H9 (cell line): ENCODE results near the gene CLRN1. TPM values are rescaled to one million over a fixed set of nuclear protein-coding genes. Genes with fewer than 3 reads are reported as not detected.

Source experiments
- DNase-seq: peaks from one replicate; pipeline ENCODE4 v3.0.0-alpha.2; 2017
- H2AFZ ChIP-seq: one replicate; pipeline ENCODE4 v1.6.1; 2013; ENCODE audit warnings: mild to moderate bottlenecking, low read length, control low read depth, moderate library complexity
- H2AK5ac ChIP-seq: 2 replicates; pipeline ENCODE4 v1.6.1; 2013; ENCODE audit warnings: low read length, control low read depth, mixed read lengths; ENCODE audit not compliant: insufficient read length
- H2BK120ac ChIP-seq: one replicate; pipeline ENCODE4 v1.6.1; 2013; ENCODE audit warnings: low read depth, mild to moderate bottlenecking, low read length, control low read depth, inconsistent platforms; ENCODE audit not compliant: poor library complexity, severe bottlenecking
- H2BK12ac ChIP-seq: 2 replicates; pipeline ENCODE4 v1.6.1; 2013; ENCODE audit warnings: low read length, control low read depth, mixed read lengths, low read depth; ENCODE audit not compliant: insufficient read length
- H2BK15ac ChIP-seq: 2 replicates; pipeline ENCODE4 v1.6.1; 2013; ENCODE audit warnings: low read depth, low read length, control low read depth
- H2BK20ac ChIP-seq: one replicate; pipeline ENCODE4 v1.6.1; 2013; ENCODE audit warnings: low read depth, mild to moderate bottlenecking, low read length, control low read depth, inconsistent platforms; ENCODE audit not compliant: poor library complexity, severe bottlenecking
- H2BK5ac ChIP-seq: 2 replicates; pipeline ENCODE4 v1.6.1; 2013; ENCODE audit warnings: low read length, control low read depth, mixed read lengths; ENCODE audit not compliant: insufficient read length
- H3K14ac ChIP-seq: 2 replicates; pipeline ENCODE4 v1.6.1; 2013; ENCODE audit warnings: low read length, control low read depth; ENCODE audit not compliant: insufficient read depth
- H3K18ac ChIP-seq: 2 replicates; pipeline ENCODE4 v1.6.1; 2013; ENCODE audit warnings: low read depth, mild to moderate bottlenecking, mixed read lengths, low read length, control low read depth; ENCODE audit not compliant: insufficient read length
- H3K23ac ChIP-seq: 2 replicates; pipeline ENCODE4 v1.6.1; 2013; ENCODE audit warnings: low read length, control low read depth, mixed read lengths, low read depth; ENCODE audit not compliant: insufficient read length
- H3K23me2 ChIP-seq: 2 replicates; pipeline ENCODE4 v1.6.1; 2013; ENCODE audit warnings: low read depth, mild to moderate bottlenecking, mixed read lengths, low read length, control low read depth; ENCODE audit not compliant: insufficient read length, poor library complexity, severe bottlenecking
- H3K27ac ChIP-seq: 2 replicates; pipeline ENCODE4 v1.5.1; 2013; ENCODE audit warnings: low read length, control low read depth, mixed read lengths, low read depth; ENCODE audit not compliant: insufficient read length
- H3K27me3 ChIP-seq: 2 replicates; pipeline ENCODE4 v1.6.1; 2013; ENCODE audit warnings: low read length, control low read depth, inconsistent platforms; ENCODE audit not compliant: insufficient read depth
- H3K4ac ChIP-seq: 2 replicates; pipeline ENCODE4 v1.6.1; 2013; ENCODE audit warnings: low read depth, mild to moderate bottlenecking, control low read depth, inconsistent platforms, low read length, moderate library complexity
- H3K4me1 ChIP-seq: 2 replicates; pipeline ENCODE4 v1.6.1; 2013; ENCODE audit warnings: low read length, control low read depth, inconsistent platforms; ENCODE audit not compliant: insufficient read depth
- H3K4me2 ChIP-seq: 2 replicates; pipeline ENCODE4 v1.6.1; 2013; ENCODE audit warnings: low read length, control low read depth, mixed read lengths; ENCODE audit not compliant: insufficient read length, insufficient read depth
- H3K56ac ChIP-seq: 2 replicates; pipeline ENCODE4 v1.6.1; 2013; ENCODE audit warnings: low read depth, mild to moderate bottlenecking, mixed read lengths, low read length, control low read depth; ENCODE audit not compliant: insufficient read length
- H3K79me1 ChIP-seq: 2 replicates; pipeline ENCODE4 v1.6.1; 2013; ENCODE audit warnings: low read depth, mild to moderate bottlenecking, moderate library complexity, low read length, control low read depth, inconsistent platforms; ENCODE audit not compliant: insufficient read depth, poor library complexity, severe bottlenecking
- H3K79me2 ChIP-seq: 2 replicates; pipeline ENCODE4 v1.6.1; 2013; ENCODE audit warnings: low read length, control low read depth, inconsistent platforms; ENCODE audit not compliant: insufficient read depth
- H3K9ac ChIP-seq: 2 replicates; pipeline ENCODE4 v1.6.1; 2013; ENCODE audit warnings: low read length, control low read depth, mixed read lengths; ENCODE audit not compliant: insufficient read length; ENCODE audit errors: extremely low read depth
- H3K9me3 ChIP-seq: one replicate; pipeline ENCODE4 v1.6.1; 2013; ENCODE audit warnings: low read depth, low read length, inconsistent platforms; ENCODE audit not compliant: control insufficient read depth
- H3T11ph ChIP-seq: one replicate; pipeline ENCODE4 v1.6.1; 2013; ENCODE audit warnings: mild to moderate bottlenecking, low read length, control low read depth, inconsistent platforms
- H4K20me1 ChIP-seq: one replicate; pipeline ENCODE4 v1.6.1; 2013; ENCODE audit not compliant: control insufficient read depth, insufficient read length, insufficient read depth
- H4K5ac ChIP-seq: 2 replicates; pipeline ENCODE4 v1.6.1; 2013; ENCODE audit warnings: low read depth, mild to moderate bottlenecking, mixed read lengths, low read length, control low read depth; ENCODE audit not compliant: insufficient read length
- H4K8ac ChIP-seq: replicated peaks from 2 replicates; pipeline ENCODE4 v1.6.1; 2013; ENCODE audit warnings: low read length, control low read depth, mixed read lengths, low read depth; ENCODE audit not compliant: insufficient read length
- H4K91ac ChIP-seq: 2 replicates; pipeline ENCODE4 v1.6.1; 2013; ENCODE audit warnings: low read depth, mild to moderate bottlenecking, moderate library complexity, mixed read lengths, low read length, control low read depth; ENCODE audit not compliant: insufficient read length
- H3K27ac Mint-ChIP-seq, 3 experiments: 2 replicates in 2 of 3; 3 replicates in 1 of 3; pipeline ENCODE4 v1.8.0; 2020 to 2021; ENCODE audit warnings: mixed read lengths in 3 of 3, mild to moderate bottlenecking in 1 of 3, moderate library complexity in 1 of 3
- H3K27me3 Mint-ChIP-seq: 2 replicates; pipeline ENCODE4 v1.8.0; 2021; ENCODE audit warnings: low read depth, mild to moderate bottlenecking, moderate library complexity, mixed read lengths
- H3K36me3 Mint-ChIP-seq, 3 experiments: 2 replicates in 2 of 3; 3 replicates in 1 of 3; pipeline ENCODE4 v1.8.0; 2020 to 2021; ENCODE audit warnings: low read depth in 3 of 3, mixed read lengths in 3 of 3; ENCODE audit not compliant: insufficient read depth in 1 of 3
- H3K4me1 Mint-ChIP-seq, 2 experiments: 2 replicates each; pipeline ENCODE4 v1.8.0; 2020; ENCODE audit warnings: mixed read lengths in 2 of 2
- H3K4me3 Mint-ChIP-seq, 2 experiments: 2 replicates in 1 of 2; 3 replicates in 1 of 2; pipeline ENCODE4 v1.8.0; 2020 to 2021; ENCODE audit warnings: mild to moderate bottlenecking in 2 of 2, mixed read lengths in 2 of 2, moderate library complexity in 1 of 2
- H3K9me3 Mint-ChIP-seq, 2 experiments: 2 replicates in 1 of 2; 3 replicates in 1 of 2; pipeline ENCODE4 v1.8.0; 2020; ENCODE audit warnings: mild to moderate bottlenecking in 2 of 2, mixed read lengths in 2 of 2, moderate library complexity in 1 of 2
- CTCF ChIP-seq: fragments of 200-600 bp; sonication (generic); conservative IDR thresholded peaks from 3 replicates; pipeline ENCODE4 v1.8.0; 2021; ENCODE audit warnings: antibody characterized with exemption, mild to moderate bottlenecking
- WGBS: extraction: QIAGEN DNeasy Blood & Tissue Kit; methylation state at CpG from one replicate; pipeline ENCODE4 v1.1.7; 2013; ENCODE audit warnings: missing lambda C conversion rate, low lambda C conversion rate, mixed read lengths; ENCODE audit not compliant: insufficient read length; ENCODE audit errors: extremely low coverage; 5-methylcytosine and 5-hydroxymethylcytosine counted together
- total RNA-seq: library from RNA; stranded (reverse); gene quantifications from 2 replicates; pipeline ENCODE4 v1.2.1, GENCODE V29; 2021

Gene CLRN1
- total RNA-seq, 1 experiment from 2014 or later: not detected

- H2BK5ac ChIP-seq: no peak overlapping the region
- no peaks in the 10 kb centered on the region for H3K79me1 ChIP-seq
- H3K4me3 Mint-ChIP-seq: no peak overlapping the region
- no peak overlapping the region for H3K27ac Mint-ChIP-seq
- H3K9ac ChIP-seq: no peak overlapping the region
- H2BK15ac ChIP-seq: no peak overlapping the region
- H3K27me3 ChIP-seq: no peaks in the 10 kb centered on the region
- H2BK120ac ChIP-seq: no peak overlapping the region
- H3K4me1 ChIP-seq: peaks cover 7% of the 10 kb centered on the region; the same call in 1 of the 2 replicates
- H2BK20ac ChIP-seq: no peak overlapping the region
- no peaks in the 10 kb centered on the region for H3K9me3 ChIP-seq
- TF ChIP-seq CTCF: no peak
- no peaks in the 10 kb centered on the region for H3K79me2 ChIP-seq
- no peaks in the 10 kb centered on the region for H4K20me1 ChIP-seq
- no peak overlapping the region for H3T11ph ChIP-seq
- DNase-seq: no peak
- H3K14ac ChIP-seq: no peak overlapping the region
- no peak overlapping the region for H3K18ac ChIP-seq
- no peaks in the 10 kb centered on the region for H3K23me2 ChIP-seq
- no peak overlapping the region for H4K8ac ChIP-seq
- H3K4me1 Mint-ChIP-seq: peaks cover 19 to 29% of the 10 kb centered on the region in 2 experiments
- no peak overlapping the region for H4K5ac ChIP-seq
- H2AFZ ChIP-seq: no peak overlapping the region
- H4K91ac ChIP-seq: no peak overlapping the region
- no peak overlapping the region for H3K56ac ChIP-seq
- H3K27ac ChIP-seq: no peak overlapping the region
- H2AK5ac ChIP-seq: no peak overlapping the region
- H2BK12ac ChIP-seq: no peak overlapping the region
- no peak overlapping the region for H3K4me2 ChIP-seq
- no peaks in the 10 kb centered on the region for H3K36me3 Mint-ChIP-seq
- no CpG with 5 or more reads among the region's 4 CpGs for WGBS
- H3K9me3 Mint-ChIP-seq: no peaks in the 10 kb centered on the region
- H3K23ac ChIP-seq: no peak overlapping the region
- H3K4ac ChIP-seq: no peak overlapping the region
- H3K27me3 Mint-ChIP-seq: no peaks in the 10 kb centered on the region
These were observed 4.0 kb downstream of the CLRN1 start for GRCh38 chr3:150968341-150969035.
